Osteocyte (in vitro differentiated cells): ENCODE data around the gene RTN4R. TPM values are rescaled to one million over a fixed set of nuclear protein-coding genes. Genes with fewer than 3 reads are reported as not detected.

Experiments
- DNase-seq: peaks from one replicate; pipeline ENCODE4 v3.0.0; 2021; ENCODE audit warnings: mixed read lengths; ENCODE audit not compliant: unreplicated experiment; ENCODE audit errors: extremely low spot score
- H3K27ac Mint-ChIP-seq: one replicate; pipeline ENCODE4 v1.8.0; 2021; ENCODE audit warnings: mild to moderate bottlenecking, mixed read lengths; ENCODE audit not compliant: unreplicated experiment
- H3K27me3 Mint-ChIP-seq: one replicate; pipeline ENCODE4 v1.8.0; 2021; ENCODE audit warnings: mixed read lengths; ENCODE audit not compliant: unreplicated experiment
- H3K36me3 Mint-ChIP-seq: one replicate; pipeline ENCODE4 v1.8.0; 2021; ENCODE audit warnings: mixed read lengths; ENCODE audit not compliant: unreplicated experiment
- H3K4me1 Mint-ChIP-seq: one replicate; pipeline ENCODE4 v1.8.0; 2021; ENCODE audit warnings: mixed read lengths; ENCODE audit not compliant: unreplicated experiment
- H3K4me3 Mint-ChIP-seq: one replicate; pipeline ENCODE4 v1.8.0; 2021; ENCODE audit warnings: mild to moderate bottlenecking, moderate library complexity, mixed read lengths; ENCODE audit not compliant: unreplicated experiment
- H3K9me3 Mint-ChIP-seq: one replicate; pipeline ENCODE4 v1.8.0; 2021; ENCODE audit warnings: mixed read lengths; ENCODE audit not compliant: unreplicated experiment
- CTCF ChIP-seq: fragments of 200-600 bp; sonication (generic); IDR thresholded peaks from 2 replicates; pipeline ENCODE4 v1.5.0; 2021; ENCODE audit warnings: antibody characterized with exemption, mild to moderate bottlenecking, moderate library complexity
- total RNA-seq: library from RNA; stranded (reverse); gene quantifications from 2 replicates; pipeline ENCODE4 v1.2.1, GENCODE V29; 2021

Gene RTN4R
- total RNA-seq, 1 donor from 2014 or later: 1.5 TPM

GRCh38 chr22:20249797-20250354 lies 18.2 kb downstream of the RTN4R start:
- H3K36me3 Mint-ChIP-seq: no peaks in the 10 kb centered on the region
- no peak overlapping the region for H3K27ac Mint-ChIP-seq
- H3K4me1 Mint-ChIP-seq: peaks cover 8% of the 10 kb centered on the region
- peaks cover 8% of the 10 kb centered on the region for H3K27me3 Mint-ChIP-seq
- no peak overlapping the region for H3K4me3 Mint-ChIP-seq
- no peak for DNase-seq
- H3K9me3 Mint-ChIP-seq: no peaks in the 10 kb centered on the region
- no peak for TF ChIP-seq CTCF

GRCh38 chr22:20248461-20248978 lies 19.6 kb downstream of the RTN4R start:
- H3K4me1 Mint-ChIP-seq: peaks cover 13% of the 10 kb centered on the region
- TF ChIP-seq CTCF: no peak
- no peak overlapping the region for H3K4me3 Mint-ChIP-seq
- no peak overlapping the region for H3K27ac Mint-ChIP-seq
- H3K27me3 Mint-ChIP-seq: no peaks in the 10 kb centered on the region
- H3K36me3 Mint-ChIP-seq: no peaks in the 10 kb centered on the region
- DNase-seq: no peak
- H3K9me3 Mint-ChIP-seq: no peaks in the 10 kb centered on the region

- Mint-ChIP-seq H3K27me3 (no peaks in the 10 kb centered on the region), H3K36me3 (no peaks in the 10 kb centered on the region), H3K4me3 (no peak overlapping the region), H3K27ac (no peak overlapping the region), H3K4me1 (peaks cover 20% of the 10 kb centered on the region), H3K9me3 (no peaks in the 10 kb centered on the region)
- no peak for TF ChIP-seq CTCF
- no peak for DNase-seq
Measured at GRCh38 chr22:20247608-20248171, 20.4 kb downstream of the RTN4R start.

GRCh38 chr22:20247010-20247505 lies 21.1 kb downstream of the RTN4R start:
- TF ChIP-seq CTCF: no peak
- Mint-ChIP-seq H3K4me3 (no peak overlapping the region), H3K4me1 (peaks cover 20% of the 10 kb centered on the region), H3K27me3 (no peaks in the 10 kb centered on the region), H3K27ac (no peak overlapping the region), H3K9me3 (no peaks in the 10 kb centered on the region), H3K36me3 (no peaks in the 10 kb centered on the region)
- no peak for DNase-seq

GRCh38 chr22:20246368-20247009 lies 21.6 kb downstream of the RTN4R start:
- Mint-ChIP-seq H3K27ac (no peak overlapping the region), H3K4me1 (peaks cover 20% of the 10 kb centered on the region), H3K9me3 (no peaks in the 10 kb centered on the region), H3K36me3 (no peaks in the 10 kb centered on the region), H3K27me3 (no peaks in the 10 kb centered on the region), H3K4me3 (no peak overlapping the region)
- DNase-seq: no peak
- no peak for TF ChIP-seq CTCF
